Measurements from ENCODE around the gene GOLGA6L10.

The GOLGA6L10 gene

GRCh38 chr15:82298520-82298919 lies 50.8 kb downstream of the GOLGA6L10 start:
- no peak for DNase-seq (ENCODE audit: low spot score)

DNA sequence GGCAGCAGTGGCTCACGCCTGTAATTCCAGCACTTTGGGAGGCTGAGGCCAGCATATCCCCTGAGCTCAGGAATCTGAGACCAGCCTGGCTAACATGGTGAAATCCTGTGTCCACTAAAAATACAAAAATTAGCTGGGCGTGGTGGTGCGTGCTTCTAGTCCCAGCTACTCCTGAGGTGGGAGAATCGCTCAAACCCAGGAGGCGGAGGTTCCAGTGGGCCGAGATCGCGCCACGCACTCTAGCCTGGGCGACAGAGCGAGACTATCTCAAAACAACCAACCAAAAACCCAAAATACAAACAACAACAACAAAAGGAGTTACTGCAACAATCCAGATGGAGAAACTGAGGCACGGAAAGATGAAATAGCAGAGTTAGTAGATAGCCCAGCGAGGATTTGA lies 51.2 kb downstream of the GOLGA6L10 start:
- DNase-seq (ENCODE audit: low spot score): no peak

GRCh38 chr15:82297546-82297945 lies 51.7 kb downstream of the GOLGA6L10 start:
- DNase-seq (ENCODE audit: low spot score): no peak

DNA sequence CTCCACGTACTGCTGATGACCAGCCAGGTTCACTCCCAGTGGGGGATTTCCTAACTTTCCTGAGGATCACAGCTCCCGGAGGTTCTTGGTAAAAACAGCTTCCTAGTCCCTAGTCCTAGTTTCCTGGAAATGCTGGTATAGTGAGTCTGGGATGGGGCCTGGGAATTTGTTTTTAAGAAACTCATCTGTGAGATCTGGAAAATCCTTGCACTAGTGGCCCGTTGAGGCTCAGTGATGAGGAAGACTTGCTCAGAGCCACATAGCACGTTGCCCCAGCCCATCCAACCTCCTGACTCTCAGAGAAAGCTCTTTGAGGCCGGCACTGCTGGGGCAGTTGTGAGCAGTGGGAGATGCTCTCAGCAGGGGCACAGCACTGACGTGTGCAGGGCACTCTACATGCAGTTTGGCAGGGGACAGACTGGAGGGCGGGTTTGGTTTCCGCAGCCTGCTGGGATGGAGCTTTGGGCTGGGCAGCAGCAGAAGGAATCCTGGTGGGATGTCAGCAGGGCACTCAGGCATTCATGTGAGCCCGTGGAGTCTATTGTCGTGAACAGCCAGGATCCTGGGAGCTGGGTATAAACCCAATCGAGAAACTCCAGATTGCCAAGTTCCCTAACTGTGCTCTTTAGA lies 55.1 kb downstream of the GOLGA6L10 start:
- DNase-seq (ENCODE audit: low spot score): no peak

DNA sequence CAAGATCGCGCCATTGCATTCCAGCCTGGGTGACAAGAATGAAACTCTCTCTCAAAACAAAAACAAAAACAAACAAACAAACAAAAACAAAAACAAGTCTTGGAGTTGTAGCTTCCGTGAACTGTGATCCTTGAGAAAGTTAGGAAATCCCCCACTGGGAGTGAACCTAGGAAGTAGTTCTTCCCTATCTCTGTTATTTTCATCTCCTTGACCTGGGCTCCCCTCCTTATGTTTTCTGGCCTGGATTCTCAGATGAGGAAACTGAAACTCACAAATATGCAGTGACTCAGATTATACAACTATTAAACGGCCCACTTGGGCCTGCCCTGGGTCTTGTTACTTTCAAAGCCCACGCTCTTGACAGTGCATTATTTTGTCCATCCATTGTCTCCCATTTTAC lies 57.0 kb downstream of the GOLGA6L10 start:
- no peak for DNase-seq (ENCODE audit: low spot score)

Data from kidney capillary endothelial cell (primary cell).